Esophagus muscularis mucosa (tissue), 4 donors: ENCODE measurements around the gene STK17A.

ENCODE experiments used
- CTCF ChIP-seq, 3 experiments: fragments of 200-600 bp in 2 of 3; fragments of 450-650 bp in 1 of 3; sonication (generic) in 2 of 3; IDR thresholded peaks; one replicate each; pipeline ENCODE4 v1.5.1; 2017 to 2019; ENCODE audit warnings: antibody characterized with exemption in 3 of 3, mild to moderate bottlenecking in 2 of 3, moderate library complexity in 1 of 3
- EP300 ChIP-seq: sonication (generic); formaldehyde crosslinking; IDR thresholded peaks from one replicate; pipeline ENCODE4 v1.6.1; 2017; ENCODE audit warnings: antibody characterized with exemption
- POLR2A ChIP-seq: fragments of 450-650 bp; IDR thresholded peaks from one replicate; pipeline ENCODE4 v1.6.1; 2017; ENCODE audit warnings: antibody characterized with exemption, moderate library complexity, mild to moderate bottlenecking, low read depth
- POLR2AphosphoS5 ChIP-seq, 2 donors: sonication (generic); formaldehyde crosslinking; IDR thresholded peaks; one replicate each; pipeline ENCODE4 v1.6.1; 2017; ENCODE audit warnings: antibody characterized with exemption in 2 of 2

- TF ChIP-seq CTCF (IDR thresholded peaks at IDR 0.05) (no peak), POLR2AphosphoS5 (IDR thresholded peaks at IDR 0.05) (no peak), POLR2A (no peak), EP300 (no peak)
These were observed 6.8 kb downstream of the STK17A start for GRCh38 chr7:43589728-43590127.
